ENCODE results near the gene KIAA1217. TPM values are rescaled to one million over a fixed set of nuclear protein-coding genes. Genes with fewer than 3 reads are reported as not detected.

Gene KIAA1217
- total and polyA plus RNA-seq, 9 of the 15 experiments (the other 6 are each of a cell fraction or from before 2014, with no cell fraction given): 0.04 TPM; not detected in 8

DNA sequence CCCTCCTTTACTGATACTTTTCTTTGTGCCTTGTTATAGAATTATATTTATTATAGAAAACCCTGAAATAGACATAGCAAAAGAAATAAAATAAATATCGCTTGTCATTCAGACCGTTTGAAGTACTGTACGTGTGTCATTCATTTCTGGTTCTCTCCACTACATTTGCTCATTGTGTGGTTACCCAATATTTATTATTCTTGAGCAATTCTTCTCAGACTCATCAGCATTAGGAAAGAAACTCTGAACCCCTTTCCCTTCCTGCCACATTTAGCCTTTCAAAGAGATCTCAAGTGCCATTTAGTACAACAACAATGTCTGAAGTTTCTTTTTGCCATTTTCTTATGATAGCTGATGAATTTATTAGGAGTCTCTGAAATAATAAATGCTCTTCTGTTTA lies 154.1 kb downstream of the KIAA1217 start:
- no peak overlapping the region for H3K4me3 ChIP-seq
- TF ChIP-seq GATA2 (CRISPR knock-in tag; IDR thresholded peaks at IDR 0.05): no peak
- TF ChIP-seq CEBPB (tag; IDR thresholded peaks at IDR 0.05): peak; percentile 23; the same call in 1 of the 2 replicates
- TF ChIP-seq, protein P1, sequence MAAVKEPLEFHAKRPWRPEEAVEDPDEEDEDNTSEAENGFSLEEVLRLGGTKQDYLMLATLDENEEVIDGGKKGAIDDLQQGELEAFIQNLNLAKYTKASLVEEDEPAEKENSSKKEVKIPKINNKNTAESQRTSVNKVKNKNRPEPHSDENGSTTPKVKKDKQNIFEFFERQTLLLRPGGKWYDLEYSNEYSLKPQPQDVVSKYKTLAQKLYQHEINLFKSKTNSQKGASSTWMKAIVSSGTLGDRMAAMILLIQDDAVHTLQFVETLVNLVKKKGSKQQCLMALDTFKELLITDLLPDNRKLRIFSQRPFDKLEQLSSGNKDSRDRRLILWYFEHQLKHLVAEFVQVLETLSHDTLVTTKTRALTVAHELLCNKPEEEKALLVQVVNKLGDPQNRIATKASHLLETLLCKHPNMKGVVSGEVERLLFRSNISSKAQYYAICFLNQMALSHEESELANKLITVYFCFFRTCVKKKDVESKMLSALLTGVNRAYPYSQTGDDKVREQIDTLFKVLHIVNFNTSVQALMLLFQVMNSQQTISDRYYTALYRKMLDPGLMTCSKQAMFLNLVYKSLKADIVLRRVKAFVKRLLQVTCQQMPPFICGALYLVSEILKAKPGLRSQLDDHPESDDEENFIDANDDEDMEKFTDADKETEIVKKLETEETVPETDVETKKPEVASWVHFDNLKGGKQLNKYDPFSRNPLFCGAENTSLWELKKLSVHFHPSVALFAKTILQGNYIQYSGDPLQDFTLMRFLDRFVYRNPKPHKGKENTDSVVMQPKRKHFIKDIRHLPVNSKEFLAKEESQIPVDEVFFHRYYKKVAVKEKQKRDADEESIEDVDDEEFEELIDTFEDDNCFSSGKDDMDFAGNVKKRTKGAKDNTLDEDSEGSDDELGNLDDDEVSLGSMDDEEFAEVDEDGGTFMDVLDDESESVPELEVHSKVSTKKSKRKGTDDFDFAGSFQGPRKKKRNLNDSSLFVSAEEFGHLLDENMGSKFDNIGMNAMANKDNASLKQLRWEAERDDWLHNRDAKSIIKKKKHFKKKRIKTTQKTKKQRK (IDR thresholded peaks at IDR 0.05; ENCODE audit: borderline replicate concordance, low read depth, low read length): no peak
- no peaks in the 10 kb centered on the region for H3K79me2 ChIP-seq (ENCODE audit: control insufficient read depth, insufficient read depth, low read length)
- H3K27me3 ChIP-seq (ENCODE audit: control insufficient read depth in 2 of 2, insufficient read depth in 2 of 2, low read length in 2 of 2): 0 out of 5 replicates have a peak, but pooled peaks cover 0 to 8% of the 10 kb centered on the region in 2 experiments
- BruUV-seq (replicated peaks): no TSS peak
- intact Hi-C loops (cut with micrococcal nuclease): loop anchor here (10.0 kb wide), 1 partner anchor 1208 kb away; no protein-coding TSS in a partner anchor
- no peak overlapping the region for H3K27ac ChIP-seq (ENCODE audit: extremely low read depth, low read depth, low read length)
- no peak overlapping the region for H3K9ac ChIP-seq (ENCODE audit: insufficient read depth in 1 of 2, low read depth in 2 of 2, low read length in 2 of 2)
- H2AFZ ChIP-seq (ENCODE audit: low read depth, low read length): no peak overlapping the region
- FAIRE-seq (no peak), DNase-seq (ENCODE audit: extremely low read depth in 1 of 4, low spot score in 3 of 4) (no peak), ATAC-seq (no peak)
- in situ Hi-C loops (cut with MboI): no loop called here
- CTCF ChIA-PET (ENCODE audit: low intra/inter-chr PET ratio): no interaction called here
- POLR2A ChIA-PET: no interaction called here
- 0% methylated on average over 3 of the region's 3 CpGs for WGBS (ENCODE audit: insufficient coverage, low coverage, missing lambda C conversion rate)
- no peaks in the 10 kb centered on the region for H3K9me1 ChIP-seq (ENCODE audit: control insufficient read depth, insufficient read depth, low read length)
- no peaks in the 10 kb centered on the region; the same call in 1 of the 2 replicates for H4K20me1 ChIP-seq (replicated peaks; ENCODE audit: control insufficient read depth, insufficient read depth, low read length)
- H3K4me1 ChIP-seq (replicated peaks in 1 of 2; ENCODE audit: control insufficient read depth in 2 of 2, insufficient read depth in 2 of 2, low read length in 2 of 2): no peaks in the 10 kb centered on the region
- H3K4me2 ChIP-seq (ENCODE audit: insufficient read depth, low read length): no peak overlapping the region
- H3K36me3 ChIP-seq (ENCODE audit: control insufficient read depth, insufficient read depth, low read length): no peaks in the 10 kb centered on the region
- no peaks in the 10 kb centered on the region for H3K9me3 ChIP-seq (replicated peaks; ENCODE audit: control insufficient read depth, insufficient read depth, low read depth, low read length)
